OCI-M2 (cell line): ENCODE measurements around the gene AGMAT.

Source experiments
- DNase-seq: peaks from one replicate; lab custom pipeline; 2025; ENCODE audit not compliant: unreplicated experiment; lab: John Stamatoyannopoulos, UW

The AGMAT gene

GRCh38 chr1:15524283-15525049 lies 60.4 kb downstream of the AGMAT start:
- peak; percentile 89 for DNase-seq

- DNase-seq, result peak; percentile 89
These were observed 60.9 kb downstream of the AGMAT start, which contains the start of gene CASP9 for GRCh38 chr1:15524021-15524282. Gene CASP9 (minus strand): TSS chr1:15524215. CDS start chr1:15524200, 15 bp downstream.

GRCh38 chr1:15523104-15524020 lies 61.5 kb downstream of the AGMAT start:
- DNase-seq, result peak; percentile 64

GRCh38 chr1:15522551-15522950 lies 62.3 kb downstream of the AGMAT start:
- no peak for DNase-seq
